Epithelial cell of umbilical artery (primary cell): ENCODE results near the gene PRSS21. TPM values are rescaled to one million over a fixed set of nuclear protein-coding genes. Genes with fewer than 3 reads are reported as not detected.

ENCODE experiments used
- total RNA-seq: library from RNA; depleted of rRNA; stranded (reverse); fragments of >200 nt; gene quantifications from 2 replicates; pipeline ENCODE4 v1.2.3, GENCODE V29; 2014

The PRSS21 gene, protein sequence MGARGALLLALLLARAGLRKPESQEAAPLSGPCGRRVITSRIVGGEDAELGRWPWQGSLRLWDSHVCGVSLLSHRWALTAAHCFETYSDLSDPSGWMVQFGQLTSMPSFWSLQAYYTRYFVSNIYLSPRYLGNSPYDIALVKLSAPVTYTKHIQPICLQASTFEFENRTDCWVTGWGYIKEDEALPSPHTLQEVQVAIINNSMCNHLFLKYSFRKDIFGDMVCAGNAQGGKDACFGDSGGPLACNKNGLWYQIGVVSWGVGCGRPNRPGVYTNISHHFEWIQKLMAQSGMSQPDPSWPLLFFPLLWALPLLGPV
- 1.9 TPM in 1 of 2 replicates, not detected in the other for total RNA-seq

DNA sequence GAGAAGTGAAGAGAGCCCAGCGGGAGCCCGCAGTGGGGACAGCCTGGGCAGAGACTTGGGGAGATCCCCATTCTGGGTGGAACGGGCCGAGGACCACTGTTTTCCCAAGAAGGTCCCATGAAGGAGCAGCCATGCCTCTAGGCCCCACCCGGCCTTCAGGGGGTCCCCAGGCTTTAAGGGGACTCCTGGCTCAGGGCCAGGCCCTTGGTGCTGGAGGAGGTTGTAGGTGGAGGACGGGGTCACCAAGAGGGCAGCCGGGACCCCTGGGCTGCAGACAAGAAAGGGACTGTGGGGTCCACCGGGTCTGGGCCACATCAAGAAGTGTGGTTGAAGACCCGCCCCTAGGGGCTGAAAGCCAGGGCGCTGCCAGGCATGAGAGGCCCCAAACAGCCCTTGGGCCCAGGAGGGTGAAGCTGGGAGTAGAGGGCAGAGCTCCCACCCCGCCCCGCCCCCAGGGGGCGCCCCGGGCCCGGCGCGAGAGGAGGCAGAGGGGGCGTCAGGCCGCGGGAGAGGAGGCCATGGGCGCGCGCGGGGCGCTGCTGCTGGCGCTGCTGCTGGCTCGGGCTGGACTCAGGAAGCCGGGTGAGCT lies at the start of gene PRSS21:
Gene PRSS21, plus strand, starts transcription at position 487 of the 589 bp plus-strand sequence. Its CDS starts 32 bp downstream, at position 519.

DNA sequence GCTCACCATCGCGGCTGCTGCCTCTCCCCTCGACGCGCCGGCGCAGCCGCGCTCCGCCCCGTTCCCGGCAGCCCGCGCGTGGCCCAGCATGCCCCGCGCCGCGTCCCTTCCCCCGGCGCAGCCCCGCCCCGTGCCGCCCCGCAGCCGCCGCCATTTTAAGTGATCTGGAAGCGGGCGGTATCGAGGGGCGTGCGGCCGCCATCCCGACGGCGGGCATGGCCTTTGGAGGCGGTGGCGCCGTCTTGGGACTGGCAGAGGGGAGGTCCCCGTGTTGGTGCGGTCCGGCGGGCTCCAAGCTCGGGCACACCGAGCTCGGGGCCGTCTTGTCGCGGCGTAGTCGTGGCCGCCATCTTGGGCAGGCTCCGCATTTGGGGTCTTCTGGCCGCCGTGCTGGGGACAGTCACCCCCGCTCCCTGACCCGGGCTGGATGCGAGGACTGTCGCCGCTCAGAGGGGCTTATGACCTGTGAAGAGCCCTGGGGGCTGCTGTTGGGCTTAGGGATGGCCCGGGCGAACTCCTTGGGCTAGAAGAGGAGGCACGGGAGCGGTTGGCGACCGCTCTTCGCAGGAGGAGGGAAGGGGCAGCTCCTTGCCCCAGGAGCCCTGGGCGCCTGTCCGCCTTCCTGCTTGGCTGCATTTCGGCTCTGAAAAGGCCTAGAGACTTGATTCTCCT lies 39.7 kb upstream of the PRSS21 start, which contains the start of gene ELOB:
Gene ELOB, minus strand, starts transcription at position 50 of the 672 bp plus-strand sequence. Its CDS starts 41 bp downstream, at position 9.

DNA sequence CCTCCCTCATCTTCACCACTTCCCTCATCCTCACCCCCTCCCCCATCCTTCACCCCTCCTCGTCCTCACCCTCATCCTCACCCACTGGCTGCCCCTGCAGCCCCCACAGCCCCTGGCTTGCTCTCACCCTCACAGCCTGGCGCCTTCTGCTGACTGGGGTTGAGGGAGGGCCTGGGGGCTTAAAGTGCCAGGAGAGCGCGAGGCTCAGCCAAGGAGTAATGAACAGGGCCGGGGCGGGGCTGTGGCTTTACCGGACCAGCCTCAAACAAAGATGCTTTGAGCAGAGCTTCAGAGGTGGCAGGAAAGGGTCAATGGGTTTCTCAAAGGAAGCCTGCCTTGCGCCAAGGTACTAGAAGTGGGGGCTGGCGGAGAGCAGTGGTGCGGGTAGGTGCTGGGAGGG lies 29.6 kb upstream of the PRSS21 start, which contains the start of gene PRSS33:
Gene PRSS33, minus strand, starts transcription at position 155 of the 400 bp plus-strand sequence. CDS start 1,013 bp downstream, outside the sequence.

DNA sequence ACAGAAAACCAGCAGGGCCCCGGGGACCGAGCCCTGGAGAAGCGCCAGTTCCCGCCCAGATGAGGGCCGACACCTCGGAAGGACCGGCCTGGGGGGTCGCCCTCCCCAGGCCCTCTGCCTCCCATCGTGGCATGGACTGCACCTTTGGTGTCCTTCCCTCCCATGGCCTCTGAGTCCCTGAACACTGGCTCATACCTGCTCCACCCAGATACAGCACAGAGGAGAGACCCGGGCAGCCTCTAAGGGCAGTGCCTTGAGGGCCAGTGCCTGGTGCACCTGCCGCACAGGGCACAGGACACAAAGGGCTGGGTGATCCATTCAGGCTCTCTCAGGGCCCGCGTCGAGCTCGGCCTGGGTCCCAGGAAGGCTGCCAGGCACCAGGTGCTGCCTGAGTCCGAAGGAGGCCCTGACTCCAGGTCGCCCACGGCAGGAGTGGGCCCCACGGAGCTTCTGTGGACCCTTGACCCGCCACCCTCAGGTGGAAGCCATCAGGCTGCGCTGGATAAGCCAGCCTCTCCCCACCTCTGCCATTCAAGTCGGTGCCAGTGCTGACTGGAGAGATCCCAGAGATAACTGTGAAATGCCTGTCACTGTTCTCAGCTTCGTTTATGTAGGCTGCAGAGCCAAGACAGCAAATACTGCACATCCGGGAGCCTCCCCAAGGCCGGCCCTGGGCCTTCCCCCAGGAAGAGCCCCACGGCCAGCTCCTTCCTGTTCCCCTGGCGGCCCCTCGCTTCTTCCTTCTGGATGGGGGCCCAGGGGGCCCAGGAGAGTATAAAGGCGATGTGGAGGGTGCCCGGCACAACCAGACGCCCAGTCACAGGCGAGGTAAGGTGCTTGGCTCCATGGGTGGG lies 12.7 kb downstream of the PRSS21 start, which contains the start of gene ZG16B:
Gene ZG16B, plus strand, starts transcription at position 803 of the 854 bp plus-strand sequence. CDS start 139 bp downstream, outside the sequence.

DNA sequence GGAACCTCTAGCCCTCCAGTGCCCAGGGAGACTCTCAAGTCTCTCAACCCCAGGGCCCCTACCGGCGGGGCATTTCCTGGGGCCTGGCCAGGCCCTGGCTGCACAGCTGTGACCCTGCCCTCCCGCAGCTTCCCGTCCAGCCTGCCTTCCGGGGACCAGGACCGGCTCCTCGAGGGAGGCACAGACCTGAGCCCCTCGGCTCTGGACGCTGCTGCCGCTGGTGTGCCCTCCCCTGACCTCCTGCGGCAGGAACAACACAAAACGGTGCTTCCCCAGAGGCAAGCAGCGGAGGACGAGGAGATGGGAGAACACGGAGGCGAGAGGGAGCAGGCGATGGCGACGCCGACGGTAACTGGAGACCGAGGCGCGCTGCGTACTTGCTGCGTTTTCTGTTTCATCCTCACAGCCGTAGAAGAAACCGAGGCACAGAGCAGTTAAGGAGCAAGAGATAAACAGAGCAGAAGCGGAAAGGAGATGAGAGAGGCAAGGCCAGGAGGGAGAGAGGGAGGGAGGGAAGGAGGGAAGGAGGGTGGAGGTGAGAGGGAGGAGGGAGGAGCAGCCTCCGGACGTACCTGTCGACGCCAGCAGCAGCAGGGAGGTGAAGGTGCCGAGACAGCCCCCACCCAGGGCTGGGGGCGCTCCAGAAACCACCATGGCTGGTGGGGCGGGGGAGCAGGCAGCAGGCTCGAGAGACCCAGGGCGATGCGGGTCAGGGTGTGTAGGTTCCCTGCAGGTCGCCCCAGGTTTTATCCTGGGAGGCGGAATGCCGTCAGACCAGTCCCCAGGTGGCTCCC lies 40.6 kb downstream of the PRSS21 start, which contains the start of gene PRSS22:
Gene PRSS22, minus strand, starts transcription at position 720 of the 794 bp plus-strand sequence. Its CDS starts 66 bp downstream, at position 654.

Other genes starting within 250 kb of the PRSS21 start
- gene KCTD5, start 134.7 kb upstream of the PRSS21 start, total RNA-seq, result 19.9 and 27.9 TPM in 2 replicates
- gene PRSS27, start 97.0 kb upstream of the PRSS21 start, total RNA-seq, result 0.32 and 0.46 TPM in 2 replicates
- gene SRRM2, start 64.6 kb upstream of the PRSS21 start, total RNA-seq, result 31.9 and 36.7 TPM in 2 replicates
- 394 and 1,158 TPM in 2 replicates for gene ELOB, start 40.0 kb upstream of the PRSS21 start, total RNA-seq
- gene PRSS33, start 29.7 kb upstream of the PRSS21 start, total RNA-seq, result not detected in 2 replicates
- gene PRSS41, start 18.8 kb upstream of the PRSS21 start, total RNA-seq, result not detected in 2 replicates
- gene ZG16B, start 13.1 kb downstream of the PRSS21 start, total RNA-seq, result 0.65 and 1.5 TPM in 2 replicates
- gene PRSS22, start 40.9 kb downstream of the PRSS21 start, total RNA-seq, result not detected in 2 replicates
- gene FLYWCH2, start 66.0 kb downstream of the PRSS21 start, total RNA-seq, result 70.5 and 86.8 TPM in 2 replicates
- 31.3 and 33.1 TPM in 2 replicates for gene FLYWCH1, start 94.7 kb downstream of the PRSS21 start, total RNA-seq
- not detected in 2 replicates for gene KREMEN2, start 147.0 kb downstream of the PRSS21 start, total RNA-seq
- gene PAQR4, start 152.1 kb downstream of the PRSS21 start, total RNA-seq, result 9.1 and 15.3 TPM in 2 replicates
- 7.9 and 8.1 TPM in 2 replicates for gene PKMYT1, start 163.2 kb downstream of the PRSS21 start, total RNA-seq
- not detected in 2 replicates for gene CLDN9, start 195.7 kb downstream of the PRSS21 start, total RNA-seq
- not detected in 2 replicates for gene CLDN6, start 200.9 kb downstream of the PRSS21 start, total RNA-seq
- 244 and 303 TPM in 2 replicates for gene TNFRSF12A, start 203.1 kb downstream of the PRSS21 start, total RNA-seq
- gene HCFC1R1, start 206.7 kb downstream of the PRSS21 start, total RNA-seq, result 2.9 and 7.0 TPM in 2 replicates
- 25.3 and 36.8 TPM in 2 replicates for gene THOC6, start 206.8 kb downstream of the PRSS21 start, total RNA-seq
- gene BICDL2, start 219.7 kb downstream of the PRSS21 start, total RNA-seq, result not detected in 2 replicates
- gene MMP25, start 229.3 kb downstream of the PRSS21 start, total RNA-seq, result under 0.01 TPM in 1 of 2 replicates, not detected in the other
- 41.9 and 78.6 TPM in 2 replicates for gene IL32, start 248.4 kb downstream of the PRSS21 start, total RNA-seq